ENCODE measurements around the gene NUDT6.

- no peak for TF ChIP-seq CTCF (IDR thresholded peaks at IDR 0.05)
- no peak for TF ChIP-seq POLR2A (IDR thresholded peaks at IDR 0.05)
Measured at GRCh38 chr4:122903766-122904288, 18.6 kb downstream of the NUDT6 start.

All from lower leg skin (tissue), 3 donors.